Activated naive CD4-positive, alpha-beta T cell treated with anti-CD3 and anti-CD28 coated beads, Interleukin-2, amount 50 U/mL, for 16 hours (primary cell): ENCODE results near the gene SEMA4F.
"Not testable (repeated sequence)": the region's sequence is repeated elsewhere in the genome, so short reads cannot be mapped to it uniquely, and the experiment has no call there.

Source experiments
- DNase-seq: peaks from one replicate; pipeline ENCODE4 v3.0.0-alpha.2; 2020

Gene SEMA4F, protein sequence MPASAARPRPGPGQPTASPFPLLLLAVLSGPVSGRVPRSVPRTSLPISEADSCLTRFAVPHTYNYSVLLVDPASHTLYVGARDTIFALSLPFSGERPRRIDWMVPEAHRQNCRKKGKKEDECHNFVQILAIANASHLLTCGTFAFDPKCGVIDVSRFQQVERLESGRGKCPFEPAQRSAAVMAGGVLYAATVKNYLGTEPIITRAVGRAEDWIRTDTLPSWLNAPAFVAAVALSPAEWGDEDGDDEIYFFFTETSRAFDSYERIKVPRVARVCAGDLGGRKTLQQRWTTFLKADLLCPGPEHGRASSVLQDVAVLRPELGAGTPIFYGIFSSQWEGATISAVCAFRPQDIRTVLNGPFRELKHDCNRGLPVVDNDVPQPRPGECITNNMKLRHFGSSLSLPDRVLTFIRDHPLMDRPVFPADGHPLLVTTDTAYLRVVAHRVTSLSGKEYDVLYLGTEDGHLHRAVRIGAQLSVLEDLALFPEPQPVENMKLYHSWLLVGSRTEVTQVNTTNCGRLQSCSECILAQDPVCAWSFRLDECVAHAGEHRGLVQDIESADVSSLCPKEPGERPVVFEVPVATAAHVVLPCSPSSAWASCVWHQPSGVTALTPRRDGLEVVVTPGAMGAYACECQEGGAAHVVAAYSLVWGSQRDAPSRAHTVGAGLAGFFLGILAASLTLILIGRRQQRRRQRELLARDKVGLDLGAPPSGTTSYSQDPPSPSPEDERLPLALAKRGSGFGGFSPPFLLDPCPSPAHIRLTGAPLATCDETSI

DNA sequence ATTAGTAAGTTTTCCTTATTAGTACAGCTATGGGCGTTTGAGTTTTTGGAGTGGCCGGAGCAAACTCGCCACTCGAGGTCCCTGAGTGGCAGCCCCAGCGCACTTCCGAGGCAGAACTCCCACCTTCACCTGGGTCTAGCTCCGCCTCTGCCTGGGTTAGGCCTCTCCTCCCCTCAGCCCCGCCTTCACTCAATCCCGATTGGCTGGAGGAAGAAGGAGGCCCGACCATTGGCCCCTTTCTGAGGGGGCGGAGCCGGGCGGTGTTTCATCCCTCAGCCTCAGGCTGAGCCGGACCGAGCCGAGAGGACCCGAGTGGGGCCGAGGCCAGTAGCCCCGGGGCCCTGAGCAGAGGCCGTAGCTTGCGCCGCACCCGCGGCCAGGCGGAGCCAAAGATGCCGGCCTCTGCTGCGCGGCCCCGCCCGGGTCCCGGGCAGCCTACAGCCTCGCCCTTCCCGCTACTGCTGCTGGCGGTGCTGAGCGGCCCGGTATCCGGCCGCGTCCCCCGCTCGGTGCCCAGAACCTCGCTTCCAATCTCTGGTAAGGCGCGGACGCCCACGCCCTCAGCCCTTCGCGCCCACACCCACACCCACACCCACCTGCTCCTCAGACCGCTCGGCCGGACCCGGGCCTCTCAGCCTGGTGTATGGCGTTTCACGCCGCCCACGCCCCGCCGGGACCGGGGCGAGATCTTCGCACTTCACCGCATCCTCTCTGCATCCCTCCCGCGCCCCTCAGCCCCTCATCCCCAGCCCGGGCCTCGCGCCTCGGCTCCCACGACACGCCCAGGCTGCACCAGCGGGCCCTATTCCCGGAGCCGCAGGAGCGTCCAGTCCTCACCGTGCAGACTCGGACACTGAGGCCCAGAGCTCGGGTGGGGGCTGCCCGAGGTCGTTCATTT lies at the start of gene SEMA4F:
Gene SEMA4F, plus strand, starts transcription at position 263 of the 898 bp plus-strand sequence. Its CDS starts 130 bp downstream, at position 393.
- DNase-seq: peak; percentile 96

DNA sequence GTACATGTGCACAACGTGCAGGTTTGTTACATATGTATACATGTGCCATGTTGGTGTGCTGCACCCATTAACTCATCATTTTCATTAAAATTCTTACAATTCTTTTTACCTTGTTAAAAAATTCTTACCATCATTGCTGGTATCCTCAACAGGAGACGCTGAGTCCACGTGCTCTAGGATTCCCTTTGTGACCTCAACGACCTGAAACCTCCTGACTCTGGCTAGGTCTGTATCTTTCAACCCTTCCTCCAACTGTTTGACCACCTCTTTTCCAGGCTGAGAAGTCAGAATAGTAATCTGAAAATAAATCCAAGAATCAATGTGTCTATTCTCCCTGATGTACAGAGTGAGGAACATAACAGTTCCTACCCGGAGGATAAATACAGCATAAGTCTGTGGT lies 47.1 kb upstream of the SEMA4F start:
- no peak for DNase-seq

DNA sequence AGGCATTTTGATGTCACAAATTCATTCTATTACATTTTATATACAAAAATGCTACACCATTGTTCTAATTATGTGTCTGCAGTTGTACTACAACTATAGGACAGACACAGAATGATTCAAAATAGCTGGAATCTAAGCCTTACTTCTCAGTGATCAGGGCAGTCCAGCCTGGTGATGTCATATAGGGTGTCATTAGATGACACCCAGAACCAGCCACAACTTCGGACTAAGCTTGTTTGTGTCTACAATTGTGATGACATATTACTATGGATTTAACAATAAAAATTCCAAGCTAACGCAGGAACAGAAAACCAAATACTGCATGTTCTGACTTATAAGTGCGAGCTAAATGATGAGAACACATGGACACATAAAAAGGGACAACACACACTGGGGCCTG lies 36.9 kb upstream of the SEMA4F start:
- no peak for DNase-seq

DNA sequence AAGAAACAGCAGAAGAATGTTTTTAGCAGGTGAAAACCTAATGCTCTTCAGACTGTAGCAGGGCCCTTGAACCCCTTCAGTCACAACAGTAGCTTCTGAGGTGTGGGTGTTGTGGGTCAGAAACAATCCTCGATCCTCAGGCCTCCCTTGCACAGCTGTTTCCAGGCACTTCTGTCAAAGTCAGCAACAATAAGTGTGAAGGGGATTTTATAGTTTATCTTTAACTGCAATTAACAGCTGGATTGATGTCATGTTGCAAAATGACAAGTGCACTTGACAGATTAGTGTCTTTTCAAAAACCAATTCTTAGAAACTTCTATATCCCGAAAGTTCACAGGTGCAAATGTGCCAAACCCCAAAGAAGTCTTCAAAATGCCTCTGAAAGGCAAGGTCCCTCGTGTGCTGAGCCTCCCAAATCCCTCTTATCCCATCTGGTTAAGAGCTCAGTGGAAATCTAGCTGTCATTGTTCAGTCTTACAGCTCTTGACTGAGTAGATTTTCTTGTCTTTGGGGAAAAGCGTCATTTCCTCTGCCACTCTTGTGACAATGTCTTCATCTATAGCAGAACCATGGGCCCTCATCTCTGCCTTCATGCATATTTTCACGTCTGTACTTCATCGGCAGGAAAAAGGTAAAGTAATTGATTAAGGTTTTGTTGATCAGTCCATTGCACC lies 35.5 kb upstream of the SEMA4F start:
- no peak for DNase-seq

DNA sequence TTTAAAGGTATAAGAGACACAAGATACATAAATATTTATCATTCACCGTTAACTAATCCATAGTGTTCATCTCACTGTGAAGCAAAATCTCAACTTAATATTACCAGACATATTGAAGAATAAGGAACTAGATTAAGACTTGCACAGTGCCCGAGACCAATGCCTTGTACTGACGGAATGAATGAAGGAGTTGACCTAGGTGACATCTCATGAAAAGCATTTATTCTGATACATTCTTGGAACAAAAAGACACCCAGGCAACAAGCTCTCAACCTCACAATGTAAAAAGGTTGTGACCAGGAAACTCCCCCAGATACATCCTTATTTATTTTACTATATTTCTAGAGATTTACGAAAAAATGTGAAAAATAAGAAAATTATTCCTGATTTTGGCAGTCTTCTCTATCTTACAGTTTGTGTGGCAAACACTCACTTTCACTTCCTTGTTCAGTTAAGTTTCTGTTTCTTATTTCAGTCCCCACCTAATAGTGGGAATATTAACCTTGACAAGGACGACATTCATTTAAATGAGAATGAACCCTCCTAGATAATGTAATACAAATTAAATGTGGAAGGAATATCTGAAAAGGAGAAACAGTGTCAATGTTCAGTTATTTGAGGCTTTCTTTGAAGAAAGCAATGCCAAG lies 34.3 kb upstream of the SEMA4F start:
- DNase-seq: no peak

DNA sequence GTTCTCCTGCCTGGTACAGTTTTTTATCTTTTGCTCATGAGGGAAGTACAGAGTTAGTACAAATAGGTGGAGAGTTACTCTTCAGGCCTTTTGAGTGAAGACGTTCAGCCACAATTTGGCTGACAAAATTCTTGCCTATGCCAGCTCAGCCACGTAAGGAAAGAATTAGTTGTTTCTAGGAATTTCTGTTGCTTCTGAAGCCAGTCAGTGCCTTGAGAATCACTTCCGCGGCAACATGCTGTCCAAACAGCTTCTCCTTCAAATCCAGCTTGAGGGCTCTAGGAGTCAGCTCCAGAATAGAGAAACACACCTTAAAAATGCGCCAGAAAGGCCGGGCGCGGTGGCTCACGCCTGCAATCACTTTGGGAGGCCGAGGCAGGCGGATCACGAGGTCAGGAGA lies 33.4 kb upstream of the SEMA4F start:
- DNase-seq: no peak

DNA sequence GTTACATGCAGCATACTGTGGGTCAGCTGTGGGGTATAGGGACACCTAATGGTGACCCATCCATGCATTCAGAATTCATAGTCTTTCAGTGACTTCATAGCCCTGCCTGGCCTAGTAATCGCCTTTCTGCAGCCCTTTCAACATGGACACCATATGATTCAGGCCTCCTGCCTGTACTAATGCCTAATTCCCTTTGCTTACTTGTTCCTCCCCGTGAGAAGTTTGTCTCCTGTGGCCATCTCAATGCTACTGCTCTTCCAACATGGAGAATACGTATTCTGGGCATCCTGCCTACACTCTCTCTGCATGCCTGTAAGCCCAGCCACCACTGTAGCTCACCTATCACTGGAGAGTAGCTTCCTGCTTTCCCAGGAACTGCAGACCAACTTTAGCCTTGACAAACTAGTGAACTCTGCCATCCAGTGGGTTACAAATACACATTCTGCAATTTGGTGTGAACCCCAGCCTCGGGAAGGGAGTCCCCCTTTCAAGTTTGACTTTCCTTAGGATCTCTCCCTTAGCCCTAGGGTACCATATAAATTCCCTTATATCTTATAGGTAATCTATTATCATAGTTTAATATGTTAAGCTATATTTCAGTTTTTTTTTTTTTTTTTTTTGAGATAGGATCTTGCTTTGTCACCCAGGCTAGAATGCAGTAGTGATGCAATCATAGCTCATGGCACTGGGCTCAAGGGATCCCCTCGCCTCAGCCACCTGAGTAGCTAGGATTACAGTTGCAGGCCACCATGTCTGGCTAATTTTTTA lies 28.2 kb upstream of the SEMA4F start:
- no peak for DNase-seq

DNA sequence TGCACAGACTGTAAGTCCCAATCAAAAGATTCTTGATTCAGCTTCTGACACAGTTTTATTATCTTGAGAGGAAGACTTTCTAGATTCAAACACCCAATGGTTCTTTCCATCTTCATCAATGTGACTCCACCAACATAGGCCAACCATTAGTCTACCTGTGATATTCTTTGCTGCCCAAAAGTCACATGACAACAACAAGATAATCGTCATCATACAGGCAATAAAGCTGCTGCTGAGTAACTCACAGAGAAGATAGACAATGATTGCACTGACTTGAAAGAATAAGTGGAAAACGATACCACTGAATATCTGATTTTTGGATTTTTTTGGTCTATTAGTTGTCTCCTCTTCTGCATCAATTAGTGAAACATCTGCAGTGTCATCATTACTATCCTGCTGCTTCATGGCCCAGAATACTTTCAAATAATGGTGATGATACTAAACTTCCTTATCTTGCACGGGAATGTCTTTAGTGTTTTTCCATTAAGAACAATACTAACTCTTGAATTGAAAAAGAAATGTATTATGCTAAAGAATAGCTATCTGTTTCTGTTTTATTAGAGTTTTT lies 25.4 kb upstream of the SEMA4F start:
- no peak for DNase-seq

DNA sequence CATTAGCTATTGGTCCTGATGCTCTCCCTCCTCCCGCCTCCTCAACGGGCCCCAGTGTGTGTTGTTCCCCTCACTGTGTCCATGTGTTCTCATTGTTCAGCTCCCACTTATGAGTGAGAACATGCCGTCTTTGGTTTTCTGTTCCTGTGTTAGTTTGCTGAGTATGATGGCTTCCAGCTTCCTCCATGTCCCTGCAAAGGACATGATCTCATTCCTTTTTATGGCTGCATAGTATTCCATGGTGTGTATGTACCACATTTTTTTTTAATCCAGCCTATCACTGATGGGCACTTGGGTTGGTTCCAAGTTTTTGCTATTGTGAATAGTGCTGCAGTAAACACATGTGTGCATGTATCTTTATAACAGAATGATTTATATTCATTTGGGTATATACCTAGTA lies 23.6 kb upstream of the SEMA4F start:
- not testable (repeated sequence) for DNase-seq

DNA sequence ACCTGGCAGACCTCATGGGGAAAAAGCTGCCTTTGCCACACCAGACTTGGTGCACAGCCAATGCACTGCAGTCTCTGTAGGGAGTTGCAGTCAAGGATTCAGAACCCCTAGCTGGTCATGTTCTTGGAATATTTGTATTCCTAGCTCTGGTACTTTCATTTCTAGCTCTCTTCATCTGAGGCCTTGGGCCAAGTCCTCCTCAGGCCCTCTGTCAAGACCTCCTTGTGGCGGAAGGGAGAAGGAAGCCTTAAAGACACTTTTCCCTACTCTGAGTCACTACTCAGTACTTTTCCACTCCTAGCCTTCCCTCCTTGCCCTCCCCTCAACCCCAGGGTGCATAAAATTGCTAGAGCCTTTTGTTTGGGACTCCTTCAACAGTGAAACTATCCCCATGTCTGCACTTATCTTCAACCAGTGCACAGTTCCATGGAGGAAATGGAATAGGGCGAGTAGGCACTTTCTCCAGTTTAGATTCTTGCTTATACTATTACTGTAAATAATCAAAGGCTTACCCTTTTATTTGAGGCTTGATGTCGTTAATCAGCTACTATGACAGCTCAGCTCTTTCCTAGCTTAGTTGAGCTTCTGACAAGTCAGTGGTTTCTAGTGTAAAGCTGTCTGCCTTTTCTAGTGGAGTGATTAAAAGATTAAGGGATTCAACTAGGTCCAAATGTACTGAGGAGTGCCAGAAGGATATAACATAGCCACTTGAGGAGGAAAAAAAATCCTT lies 21.7 kb upstream of the SEMA4F start:
- no peak for DNase-seq

DNA sequence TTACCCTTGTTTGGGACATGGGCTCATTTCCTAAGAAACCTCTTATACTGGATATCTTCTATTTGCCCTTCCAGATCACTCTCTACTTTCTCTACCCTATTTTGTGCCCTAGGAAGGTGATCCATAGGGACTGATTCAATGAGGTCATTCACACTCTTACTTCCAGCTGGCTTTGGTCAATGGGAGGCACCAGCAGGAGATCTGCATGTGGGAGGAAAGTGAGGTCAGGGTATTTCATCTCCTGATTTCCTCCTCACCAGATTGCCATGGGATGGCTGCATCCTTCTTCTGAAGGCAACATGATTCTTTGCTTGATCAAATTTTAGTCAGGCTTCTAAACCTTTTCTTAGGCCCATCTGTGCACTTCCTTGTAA lies 21.1 kb upstream of the SEMA4F start:
- no peak for DNase-seq

DNA sequence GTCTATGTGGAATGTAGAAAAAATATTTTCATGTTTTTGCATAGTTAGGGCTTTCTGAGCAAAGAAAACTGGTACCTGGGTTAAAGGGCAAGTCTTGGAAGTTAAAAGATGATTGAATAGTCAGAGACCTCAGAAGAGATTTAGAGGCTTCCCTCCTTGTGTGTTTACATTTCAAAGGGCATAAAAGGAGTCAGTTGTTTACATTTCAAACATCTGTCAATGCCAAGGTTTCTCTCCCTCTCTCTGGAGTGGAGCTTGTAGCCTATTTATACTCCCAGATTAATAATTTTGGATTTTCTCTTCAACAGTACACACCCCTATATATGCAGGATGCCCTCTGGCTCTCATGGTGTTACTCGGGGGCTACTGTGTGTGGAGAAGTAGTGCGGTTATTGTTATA lies 14.5 kb upstream of the SEMA4F start:
- no peak for DNase-seq

DNA sequence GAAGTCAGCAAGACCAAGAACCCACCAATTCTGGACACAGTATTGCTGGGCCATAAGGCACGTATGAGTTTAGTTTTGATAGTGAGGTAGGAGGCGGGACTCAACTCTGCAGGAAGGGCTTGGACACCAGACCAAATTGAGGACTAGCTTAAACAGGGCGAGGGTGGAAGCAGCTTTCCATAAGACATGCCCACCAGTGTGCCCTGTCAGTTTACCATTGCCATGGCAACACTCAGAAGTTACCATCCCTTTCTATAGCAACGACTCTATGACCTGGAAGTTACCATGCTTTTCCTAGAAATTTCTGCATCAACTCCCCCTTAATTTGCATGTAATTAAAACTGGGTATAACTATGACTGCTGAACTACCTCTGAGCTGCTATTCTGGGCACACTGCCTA lies 8.7 kb upstream of the SEMA4F start:
- no peak for DNase-seq

DNA sequence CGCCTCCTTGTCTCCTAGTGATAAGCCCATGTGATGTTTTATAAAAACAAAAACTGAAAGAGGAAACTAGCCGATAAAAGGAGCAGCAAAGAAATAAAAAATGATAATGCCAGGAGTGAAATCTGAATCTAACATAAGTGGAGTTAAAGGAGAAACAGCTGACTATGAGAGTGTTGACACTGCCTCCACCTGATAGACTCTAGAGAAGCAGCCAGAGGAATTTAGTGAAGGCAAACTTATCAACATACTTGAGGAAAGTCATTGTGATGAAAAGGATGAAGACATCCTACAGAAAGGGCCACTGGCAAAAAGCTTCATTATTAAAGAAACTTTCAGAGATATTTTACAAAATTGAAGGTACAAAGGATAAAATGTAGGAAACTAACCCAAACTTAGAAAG lies 7.8 kb upstream of the SEMA4F start:
- no peak for DNase-seq

DNA sequence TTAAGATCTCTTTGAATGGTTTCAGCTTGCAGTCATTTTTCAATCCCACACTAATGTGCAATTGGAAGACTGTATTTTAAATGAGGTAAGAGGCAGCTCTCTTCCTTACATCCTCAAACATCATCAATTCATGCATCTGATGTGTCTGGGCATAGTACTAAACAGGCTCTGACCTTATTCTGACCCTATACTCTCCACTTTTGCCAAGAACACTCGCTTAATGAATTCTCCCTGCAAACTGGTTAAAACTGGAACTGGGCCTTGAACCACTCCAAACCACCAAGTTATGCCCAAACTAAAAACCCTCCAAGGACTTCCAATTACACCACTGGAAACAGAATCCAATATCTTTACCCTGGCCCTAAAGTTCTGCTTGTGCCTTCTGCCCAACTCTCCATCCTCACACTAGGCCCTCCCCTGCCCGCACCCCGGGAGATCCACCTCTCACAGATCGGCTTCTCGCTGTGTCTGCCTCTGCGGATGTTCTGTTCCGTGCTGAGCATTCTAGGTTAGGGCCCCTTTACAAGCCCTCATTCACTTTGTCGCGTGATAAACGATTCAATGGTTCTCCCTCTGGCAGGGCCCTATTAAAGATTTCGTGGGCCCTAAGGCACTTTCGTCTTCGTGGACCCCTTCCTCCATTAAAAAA lies 7.1 kb upstream of the SEMA4F start:
- DNase-seq: no peak

DNA sequence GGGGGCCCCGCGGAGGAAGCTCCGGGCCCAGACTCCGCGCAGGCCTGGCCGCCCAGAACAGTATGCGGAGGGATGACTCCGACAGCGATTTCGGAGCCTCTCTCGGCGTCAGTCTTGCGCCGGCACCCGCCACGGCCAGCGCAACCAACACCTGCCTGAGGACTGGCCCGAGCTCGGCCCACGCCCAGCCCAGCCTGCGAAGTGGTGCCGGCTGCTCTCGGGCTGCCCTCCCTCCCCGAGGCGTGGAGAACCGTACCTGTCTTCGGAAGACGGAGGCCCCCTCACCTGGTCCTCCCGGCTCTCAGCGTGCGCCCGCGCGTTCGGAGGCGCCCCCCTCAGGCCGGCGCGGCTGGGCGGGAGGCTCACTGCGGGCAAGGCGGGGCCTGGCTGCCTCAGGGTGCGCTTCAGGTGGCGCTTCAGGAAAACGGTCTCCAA lies 6.0 kb upstream of the SEMA4F start, which contains the start of gene M1AP:
Gene M1AP, minus strand, starts transcription at position 322 of the 435 bp plus-strand sequence. CDS start 8,055 bp downstream, outside the sequence.
- peak; percentile 13 for DNase-seq

DNA sequence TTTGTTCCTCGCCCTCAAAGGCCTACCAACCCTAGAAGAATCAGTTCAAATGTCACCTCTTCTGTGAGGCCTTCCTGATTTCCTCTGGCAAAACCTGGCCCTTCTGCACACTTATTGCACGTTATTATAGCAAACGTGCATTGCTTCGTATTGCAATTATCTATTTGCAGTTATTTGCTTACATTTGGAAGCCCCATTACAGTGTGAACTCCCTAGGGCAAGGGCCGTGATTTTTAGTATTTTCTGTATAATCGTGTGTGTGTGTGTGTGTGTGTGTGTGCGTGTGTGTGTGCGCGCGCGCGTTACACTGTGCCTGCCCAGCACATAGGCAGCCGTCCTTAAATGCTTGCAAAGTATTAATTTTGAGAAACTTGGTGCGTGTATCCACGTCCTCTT lies 460 bp upstream of the SEMA4F start:
- no peak for DNase-seq

DNA sequence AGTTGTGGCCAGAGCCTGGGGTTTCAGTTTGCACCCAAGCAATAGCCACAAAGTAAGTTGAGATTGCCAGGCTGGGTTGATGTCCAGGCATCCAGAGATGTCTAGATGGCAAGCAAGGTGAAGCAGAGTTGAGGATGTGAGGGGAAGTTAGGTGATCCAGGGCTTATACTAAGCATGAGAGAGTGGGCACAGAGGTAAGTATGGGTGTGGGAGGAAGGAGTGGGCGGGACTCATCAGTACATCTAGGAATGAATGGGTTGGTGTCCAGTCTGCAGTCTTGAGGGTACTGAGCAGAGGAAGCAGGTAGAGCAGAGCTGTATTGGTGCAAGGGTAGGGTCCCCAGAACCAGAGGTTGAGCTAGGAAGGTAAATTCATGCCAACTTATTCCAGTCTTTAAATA lies 1.5 kb downstream of the SEMA4F start:
- DNase-seq: no peak

DNA sequence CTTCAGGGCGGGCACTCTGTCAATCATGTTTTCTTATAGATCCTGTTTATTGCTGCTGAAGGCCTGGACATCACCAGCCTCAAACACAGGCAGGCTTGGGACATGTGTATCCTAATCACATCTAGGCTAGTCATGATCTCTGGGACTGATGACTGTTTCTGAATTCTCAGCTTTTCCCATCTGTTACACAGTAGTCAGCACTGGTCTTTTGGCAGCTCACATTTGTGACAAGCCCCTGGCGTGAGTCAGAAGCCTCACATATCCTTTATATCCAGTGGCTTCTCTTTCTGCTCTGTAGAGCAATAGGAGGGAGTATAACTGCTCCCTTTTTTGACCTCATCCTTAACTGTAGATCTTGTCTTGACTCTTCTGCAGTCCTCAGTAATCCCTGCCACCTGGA lies 4.5 kb downstream of the SEMA4F start:
- no peak for DNase-seq

DNA sequence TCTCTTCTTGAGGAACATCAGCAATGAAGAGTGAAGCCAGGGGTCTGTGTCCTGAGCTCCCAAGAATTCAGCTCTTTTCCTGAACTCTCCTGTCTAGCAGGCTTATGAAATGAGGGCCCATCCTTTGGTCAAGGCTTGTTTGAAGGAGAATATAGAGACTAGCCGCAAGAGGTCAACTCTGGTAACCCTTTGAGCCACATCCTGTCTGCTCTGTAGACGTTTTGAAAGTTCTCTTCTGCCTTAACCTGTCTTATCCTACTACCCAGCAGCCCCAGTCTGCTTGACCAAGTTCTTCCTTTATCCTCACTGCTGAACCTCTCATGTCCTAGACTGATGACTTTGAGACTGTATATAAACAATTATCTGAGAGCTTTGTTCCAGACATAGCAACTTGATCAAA lies 5.4 kb downstream of the SEMA4F start:
- DNase-seq: no peak
